CD4-positive, alpha-beta T cell (primary cell): ENCODE measurements around the gene ALK. TPM values are rescaled to one million over a fixed set of nuclear protein-coding genes. Genes with fewer than 3 reads are reported as not detected.
"Not testable (repeated sequence)": the region's sequence is repeated elsewhere in the genome, so short reads cannot be mapped to it uniquely, and the experiment has no call there.

Source experiments
- ATAC-seq: fragments of 200-7000 bp; cut with Tn5 transposase; one replicate; pipeline ENCODE4 v1.10.0; 2022; ENCODE audit warnings: mild to moderate bottlenecking; ENCODE audit not compliant: poor library complexity
- CTCF ChIA-PET: fragments of 350-600 bp; sonication (Branson Sonifier 250); formaldehyde crosslinking; loops from one replicate; lab custom pipeline; 2021; ENCODE audit warnings: antibody characterized with exemption, inconsistent platforms; lab: Charles Lee
- POLR2A ChIA-PET: fragments of 350-600 bp; sonication (Branson Sonifier 250); formaldehyde crosslinking; loops from one replicate; lab custom pipeline; 2021; ENCODE audit warnings: antibody characterized with exemption, inconsistent platforms; lab: Charles Lee
- DNase-seq, 14 experiments: peaks; one replicate each; pipeline ENCODE4 v3.0.0-alpha.2; 2013 to 2020; ENCODE audit warnings: mixed read lengths in 2 of 14
- H3K27ac ChIP-seq, 2 donors: one replicate each; pipeline versions ENCODE4 v1.5.1 to v1.7.0; 2013; ENCODE audit warnings: low read length in 2 of 2, low read depth in 1 of 2, mild to moderate bottlenecking in 1 of 2
- H3K27me3 ChIP-seq, 2 experiments: 1 replicate in 1 of 2; 2 replicates in 1 of 2; pipeline versions ENCODE4 v1.6.1 to v1.7.0; 2013; ENCODE audit warnings: low read length in 2 of 2, control low read depth in 1 of 2, mild to moderate bottlenecking in 1 of 2, moderate library complexity in 1 of 2; ENCODE audit not compliant: insufficient read depth in 2 of 2, control insufficient read depth in 1 of 2
- H3K36me3 ChIP-seq: one replicate; pipeline ENCODE4 v1.6.1; 2013; ENCODE audit warnings: low read length, control low read depth; ENCODE audit not compliant: insufficient read depth
- H3K4me1 ChIP-seq: one replicate; pipeline ENCODE4 v1.6.1; 2013; ENCODE audit warnings: low read length, control low read depth; ENCODE audit not compliant: insufficient read depth
- H3K4me3 ChIP-seq: one replicate; pipeline ENCODE4 v1.5.1; 2013; ENCODE audit warnings: mild to moderate bottlenecking, low read length, moderate library complexity
- H3K9me3 ChIP-seq, 2 experiments: 1 replicate in 1 of 2; 2 replicates in 1 of 2; pipeline versions ENCODE4 v1.6.1 to v1.7.0; 2013; ENCODE audit warnings: low read length in 2 of 2, mild to moderate bottlenecking in 2 of 2, control low read depth in 1 of 2, moderate library complexity in 1 of 2; ENCODE audit not compliant: control insufficient read depth in 1 of 2, insufficient read depth in 1 of 2
- H3K27ac Mint-ChIP-seq: one replicate; pipeline ENCODE4 v1.8.0; 2020; ENCODE audit warnings: mixed read lengths
- H3K27me3 Mint-ChIP-seq: one replicate; pipeline ENCODE4 v1.8.0; 2021; ENCODE audit warnings: mixed read lengths
- H3K36me3 Mint-ChIP-seq: one replicate; pipeline ENCODE4 v1.8.0; 2021; ENCODE audit warnings: low read depth, mixed read lengths
- H3K4me1 Mint-ChIP-seq: one replicate; pipeline ENCODE4 v1.8.0; 2021; ENCODE audit warnings: low read depth, mixed read lengths
- H3K4me3 Mint-ChIP-seq: one replicate; pipeline ENCODE4 v1.8.0; 2020; ENCODE audit warnings: mild to moderate bottlenecking, mixed read lengths
- H3K9me3 Mint-ChIP-seq: one replicate; pipeline ENCODE4 v1.8.0; 2020; ENCODE audit warnings: mixed read lengths
- CTCF ChIP-seq: fragments of 200-600 bp; IDR thresholded peaks from one replicate; pipeline ENCODE4 v1.8.0; 2022; ENCODE audit warnings: antibody characterized with exemption, mild to moderate bottlenecking
- intact Hi-C, 2 experiments: fragments of 100-400 bp; cut with DNase I in 1 of 2; cut with micrococcal nuclease in 1 of 2; formaldehyde crosslinking; loops; one replicate each; pipeline versions ENCODE4 v1.15.1 to v1.9.0; 2023 to 2025; cut with DNase I, micrococcal nuclease
- total RNA-seq, 174 experiments: library from RNA in 2 of 174; stranded (reverse) in 2 of 174; gene quantifications; one replicate each; pipeline ENCODE4 v1.2.3 and lab custom pipeline; 2021 to 2026

The ALK gene
- total RNA-seq, 2 experiments from 2014 or later: not detected

GRCh38 chr2:29751390-29751789, 170.0 kb downstream of the ALK start:
- DNase-seq: no peak

GRCh38 chr2:29750463-29750862, 170.9 kb downstream of the ALK start:
- H3K36me3 Mint-ChIP-seq, H3K27ac ChIP-seq, H3K9me3 ChIP-seq, H3K27me3 Mint-ChIP-seq, intact Hi-C loops, H3K4me3 ChIP-seq, ATAC-seq, H3K4me1 Mint-ChIP-seq, DNase-seq, H3K27me3 ChIP-seq, H3K36me3 ChIP-seq, POLR2A ChIA-PET, H3K4me3 Mint-ChIP-seq, H3K9me3 Mint-ChIP-seq, H3K4me1 ChIP-seq, CTCF ChIA-PET, H3K27ac Mint-ChIP-seq: not testable (repeated sequence)

More at GRCh38 chr2:29751390-29751789, 170.0 kb downstream of the ALK start:
- peaks cover 4% of the 10 kb centered on the region for H3K27me3 Mint-ChIP-seq
- no peaks in the 10 kb centered on the region for H3K4me1 ChIP-seq
- no peak overlapping the region for H3K4me3 ChIP-seq
- no peaks in the 10 kb centered on the region for H3K4me1 Mint-ChIP-seq
- no peaks in the 10 kb centered on the region for H3K36me3 Mint-ChIP-seq
- H3K27me3 ChIP-seq: peaks cover 0 to 5% of the 10 kb centered on the region in 2 experiments
- intact Hi-C loops: no loop called here
- H3K9me3 Mint-ChIP-seq: no peaks in the 10 kb centered on the region
- CTCF ChIA-PET: no interaction called here
- TF ChIP-seq CTCF: no peak
- no peak overlapping the region for H3K27ac Mint-ChIP-seq
- no peak for ATAC-seq
- no peaks in the 10 kb centered on the region for H3K9me3 ChIP-seq
- no peak overlapping the region for H3K27ac ChIP-seq
- POLR2A ChIA-PET: no interaction called here
- no peaks in the 10 kb centered on the region for H3K36me3 ChIP-seq
- no peak overlapping the region for H3K4me3 Mint-ChIP-seq

GRCh38 chr2:29749843-29750242, 171.5 kb downstream of the ALK start:
- Histone ChIP-seq H3K4me3 (no peak overlapping the region), H3K4me1 (no peaks in the 10 kb centered on the region), H3K27ac (no peak overlapping the region), H3K9me3 (no peaks in the 10 kb centered on the region), H3K27me3 (peaks cover 3 to 5% of the 10 kb centered on the region in 2 experiments), H3K36me3 (no peaks in the 10 kb centered on the region)
- H3K36me3 Mint-ChIP-seq: no peaks in the 10 kb centered on the region
- H3K27me3 Mint-ChIP-seq: peaks cover 4% of the 10 kb centered on the region
- H3K9me3 Mint-ChIP-seq: no peaks in the 10 kb centered on the region
- no peak for TF ChIP-seq CTCF
- H3K27ac Mint-ChIP-seq: no peak overlapping the region
- POLR2A ChIA-PET: no interaction called here
- DNase-seq: no peak
- ATAC-seq: no peak
- H3K4me1 Mint-ChIP-seq: no peaks in the 10 kb centered on the region
- CTCF ChIA-PET: no interaction called here
- intact Hi-C loops: no loop called here
- no peak overlapping the region for H3K4me3 Mint-ChIP-seq

- no peak overlapping the region for H3K4me3 Mint-ChIP-seq
- intact Hi-C loops: no loop called here
- H3K4me1 Mint-ChIP-seq: no peaks in the 10 kb centered on the region
Measured at GRCh38 chr2:29749041-29749440, 172.3 kb downstream of the ALK start.

More at GRCh38 chr2:29749041-29749440, 172.3 kb downstream of the ALK start:
- Histone ChIP-seq H3K4me1 (no peaks in the 10 kb centered on the region), H3K27me3 (peaks cover 3 to 4% of the 10 kb centered on the region in 2 experiments), H3K4me3 (no peak overlapping the region), H3K9me3 (no peaks in the 10 kb centered on the region), H3K27ac (no peak overlapping the region), H3K36me3 (no peaks in the 10 kb centered on the region)
- ChIA-PET CTCF (no interaction called here), POLR2A (no interaction called here)
- Mint-ChIP-seq H3K27me3 (peaks cover 4% of the 10 kb centered on the region), H3K27ac (no peak overlapping the region), H3K36me3 (no peaks in the 10 kb centered on the region), H3K9me3 (no peaks in the 10 kb centered on the region)
- no peak for ATAC-seq
- no peak for TF ChIP-seq CTCF
- no peak for DNase-seq
